GM12892 (cell line): Measurements from ENCODE around the gene ELL2.

Experiments used
- POLR2A ChIP-seq: IDR thresholded peaks from 2 replicates; pipeline ENCODE4 v1.6.1; 2011; ENCODE audit warnings: low read depth, low read length, control low read depth
- POLR2AphosphoS5 ChIP-seq: IDR thresholded peaks from 2 replicates; pipeline ENCODE4 v1.6.1; 2011; ENCODE audit warnings: low read depth, low read length, control low read depth

DNA sequence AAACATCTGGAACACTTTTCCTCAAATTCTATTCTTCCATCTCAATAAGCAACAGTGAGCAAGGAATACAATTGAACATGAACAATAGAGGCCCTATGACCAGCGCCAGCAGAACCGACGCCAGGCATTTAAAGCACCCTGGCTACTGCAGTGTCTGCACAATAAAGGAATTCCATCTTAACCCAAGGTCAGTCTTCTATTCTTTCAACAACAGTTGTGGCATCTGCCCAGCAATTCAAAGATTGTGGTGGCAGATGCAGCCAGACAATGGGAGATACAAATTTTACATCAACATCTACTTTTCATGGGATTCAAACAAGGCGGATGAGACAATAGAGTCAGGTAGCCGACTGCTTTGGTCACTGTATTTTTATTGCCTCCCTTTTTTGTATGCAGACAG is 65.9 kb downstream of the ELL2 start:
- TF ChIP-seq POLR2A (no peak), POLR2AphosphoS5 (no peak)
